K562 (cell line): ENCODE data around the gene CD274. TPM values are rescaled to one million over a fixed set of nuclear protein-coding genes. Genes with fewer than 3 reads are reported as not detected.
A peak's percentile ranks its signal among the peaks of the same experiment; 100 is the strongest.

Experiments used
- ATAC-seq: fragments of 200-7000 bp; cut with Tn5 transposase; 3 replicates; pipeline ENCODE4 v1.9.1; 2020; ENCODE audit warnings: moderate library complexity
- BruUV-seq: library from RNA; stranded (reverse); fragments of 400-500 nt; replicated peaks from 2 replicates; lab custom pipeline; 2021; lab: Mats Ljungman, UMichigan
- CTCF ChIA-PET: fragments of 300-600 bp; formaldehyde crosslinking; extraction: SDS; loops from one replicate; lab custom pipeline; 2021; ENCODE audit warnings: low intra/inter-chr PET ratio; lab: Yijun Ruan, JAX
- POLR2A ChIA-PET: fragments of 300-600, 350-650 bp; sonication (Branson Sonifier 250); formaldehyde crosslinking; extraction: SDS; loops from one replicate; lab custom pipeline; 2021; ENCODE audit warnings: antibody characterized with exemption, inconsistent platforms; lab: Yijun Ruan, JAX
- DNase-seq, 4 experiments: peaks; one replicate each; pipeline versions ENCODE4 v3.0.0 to v3.0.0-alpha.2; 2011 to 2018; ENCODE audit warnings: low spot score in 3 of 4, mixed read lengths in 3 of 4; ENCODE audit errors: extremely low read depth in 1 of 4
- FAIRE-seq: peaks from 2 replicates; lab custom pipeline; 2011; peaks lifted over from hg19 to GRCh38; lab: Jason Lieb, UNC
- H2AFZ ChIP-seq: 2 replicates; pipeline ENCODE4 v1.6.0; 2011; ENCODE audit warnings: low read depth, low read length, control low read depth, inconsistent platforms
- H3K27ac ChIP-seq: fragments of 200-600 bp; 3 replicates; pipeline ENCODE4 v1.8.0; 2011; ENCODE audit warnings: low read depth, mild to moderate bottlenecking, control low read depth, inconsistent platforms, low read length, moderate library complexity, mixed read lengths; ENCODE audit errors: extremely low read depth
- H3K27me3 ChIP-seq, 2 experiments: fragments of 300-600 bp in 1 of 2; 2 replicates in 1 of 2; 3 replicates in 1 of 2; pipeline versions ENCODE4 v1.6.0 to v1.8.0; 2011; ENCODE audit warnings: inconsistent platforms in 2 of 2, low read length in 2 of 2, mild to moderate bottlenecking in 1 of 2, mixed read lengths in 1 of 2, moderate library complexity in 1 of 2; ENCODE audit not compliant: control insufficient read depth in 2 of 2, insufficient read depth in 2 of 2
- H3K36me3 ChIP-seq: fragments of 300-600 bp; 3 replicates; pipeline ENCODE4 v1.8.0; 2011; ENCODE audit warnings: mild to moderate bottlenecking, low read length, inconsistent platforms; ENCODE audit not compliant: control insufficient read depth, insufficient read depth
- H3K4me1 ChIP-seq, 2 experiments: fragments of 200-600 bp in 1 of 2; replicated peaks in 1 of 2; 2 replicates in 1 of 2; 3 replicates in 1 of 2; pipeline versions ENCODE4 v1.5.1 to v1.8.0; 2011; ENCODE audit warnings: inconsistent platforms in 2 of 2, low read length in 2 of 2, mild to moderate bottlenecking in 1 of 2, mixed read lengths in 1 of 2, moderate library complexity in 1 of 2; ENCODE audit not compliant: control insufficient read depth in 2 of 2, insufficient read depth in 2 of 2
- H3K4me2 ChIP-seq: 2 replicates; pipeline ENCODE4 v1.6.1; 2011; ENCODE audit warnings: low read length, control low read depth, inconsistent platforms, mixed read lengths; ENCODE audit not compliant: insufficient read depth
- H3K4me3 ChIP-seq: fragments of 200-600 bp; sonication (generic), shearing (Covaris generic); 2 replicates; pipeline ENCODE4 v1.5.1; 2016; ENCODE audit warnings: control low read depth, inconsistent platforms
- H3K79me2 ChIP-seq: fragments of 200-600 bp; 3 replicates; pipeline ENCODE4 v1.8.0; 2011; ENCODE audit warnings: low read length, inconsistent platforms; ENCODE audit not compliant: control insufficient read depth, insufficient read depth
- H3K9ac ChIP-seq, 2 experiments: 2 replicates each; pipeline versions ENCODE4 v1.6.0 to v1.6.1; 2011; ENCODE audit warnings: low read depth in 2 of 2, low read length in 2 of 2, control low read depth in 1 of 2, inconsistent platforms in 1 of 2, mild to moderate bottlenecking in 1 of 2, mixed read lengths in 1 of 2; ENCODE audit not compliant: insufficient read depth in 1 of 2
- H3K9me1 ChIP-seq: one replicate; pipeline ENCODE4 v1.6.0; 2011; ENCODE audit warnings: inconsistent platforms, mild to moderate bottlenecking, low read length, moderate library complexity; ENCODE audit not compliant: control insufficient read depth, insufficient read depth
- H3K9me3 ChIP-seq: replicated peaks from 2 replicates; pipeline ENCODE4 v1.5.1; 2011; ENCODE audit warnings: low read depth, low read length, inconsistent platforms; ENCODE audit not compliant: control insufficient read depth, insufficient read depth
- H4K20me1 ChIP-seq: replicated peaks from 2 replicates; pipeline ENCODE4 v1.6.1; 2011; ENCODE audit warnings: low read length, inconsistent platforms, mixed read lengths; ENCODE audit not compliant: control insufficient read depth, insufficient read depth
- ARID1B ChIP-seq: fragments of 450-650 bp; IDR thresholded peaks from 2 replicates; pipeline ENCODE4 v1.6.1; 2016; ENCODE audit warnings: antibody characterized with exemption, mild to moderate bottlenecking, inconsistent platforms
- ATF3 ChIP-seq, 2 experiments: fragments of 450-650 bp in 1 of 2; sonication (generic) in 1 of 2; formaldehyde crosslinking in 1 of 2; IDR thresholded peaks in 1 of 2; conservative IDR thresholded peaks in 1 of 2; 2 replicates each; pipeline versions ENCODE4 v1.6.1 to v1.8.1; 2016 to 2023; ENCODE audit warnings: mild to moderate bottlenecking in 2 of 2, moderate library complexity in 2 of 2, inconsistent platforms in 1 of 2, missing genetic modification reagents in 1 of 2
- C11orf30 ChIP-seq: fragments of 450-650 bp; IDR thresholded peaks from 2 replicates; pipeline ENCODE4 v1.6.1; 2016; ENCODE audit warnings: low read depth, mild to moderate bottlenecking
- JUND ChIP-seq, 2 experiments: IDR thresholded peaks; 2 replicates in 1 of 2; 3 replicates in 1 of 2; pipeline ENCODE4 v1.6.1; 2011; ENCODE audit warnings: borderline replicate concordance in 2 of 2, low read depth in 2 of 2, low read length in 2 of 2, improper control_type of control experiment in 1 of 2, missing biosample characterization in 1 of 2, missing genetic modification characterization in 1 of 2, missing genetic modification reagents in 1 of 2
- MAFG ChIP-seq: fragments of 450-650 bp; conservative IDR thresholded peaks from 2 replicates; pipeline ENCODE4 v1.6.1; 2016; ENCODE audit warnings: missing genetic modification characterization, missing compliant biosample characterization
- TAF7 ChIP-seq: fragments of 450-650 bp; IDR thresholded peaks from 2 replicates; pipeline ENCODE4 v1.6.1; 2016; ENCODE audit warnings: missing genetic modification characterization, missing compliant biosample characterization
- TRIM25 ChIP-seq: fragments of 450-650 bp; IDR thresholded peaks from 2 replicates; pipeline ENCODE4 v1.7.0; 2016; ENCODE audit warnings: borderline replicate concordance
- ZNF316 ChIP-seq: fragments of 450-650 bp; IDR thresholded peaks from 2 replicates; pipeline ENCODE4 v1.6.1; 2016
- WGBS: fragments of 100-300 bp; shearing (Covaris generic); methylation state at CpG from one replicate; pipeline ENCODE4 v1.1.6; 2016; ENCODE audit warnings: low coverage, mixed read lengths; ENCODE audit not compliant: insufficient coverage; ENCODE audit errors: missing lambda C conversion rate; 5-methylcytosine and 5-hydroxymethylcytosine counted together
- in situ Hi-C: fragments of 300-500 bp; cut with MboI; formaldehyde crosslinking; loops from 4 replicates; pipeline ENCODE4 v1.15.0; 2018; ENCODE audit warnings: inconsistent platforms, mixed read lengths
- intact Hi-C: fragments of 100-400 bp; cut with micrococcal nuclease; formaldehyde crosslinking; loops from 2 replicates; pipeline ENCODE4 v1.14.2; 2022
- polyA plus RNA-seq, 8 experiments: library from polyadenylated mRNA; depleted of rRNA in 4 of 8; stranded (reverse) in 5 of 8; unstranded in 3 of 8; fragments of >200 nt; fragmentation: Nextera tagmentation in 2 of 8; fragmentation: Illumina TruSeq in 1 of 8; extraction: Ambion mirVana in 2 of 8; extraction: Trizol in 1 of 8; gene quantifications; 2 replicates each; pipeline versions ENCODE4 v1.2.1 to v1.2.3, GENCODE V29; 2011 to 2014; ENCODE audit warnings: inconsistent platforms in 1 of 8, missing spikeins in 1 of 8
- total RNA-seq, 7 experiments: library from RNA; depleted of rRNA in 6 of 7; stranded (reverse); fragments of >200 nt in 6 of 7; fragmentation: Illumina TruSeq in 2 of 7; extraction: Trizol in 2 of 7; gene quantifications; 2 replicates each; pipeline versions ENCODE4 v1.2.1 to v1.2.3, GENCODE V29; 2011 to 2021; ENCODE audit warnings: low replicate concordance in 1 of 7

CD274 gene
- total and polyA plus RNA-seq, 9 of the 15 experiments (the other 6 are each of a cell fraction or from before 2014, with no cell fraction given), result 0.07 to 0.51 (median 0.30) TPM; not detected in 1

- no peak overlapping the region for H2AFZ ChIP-seq
- DNase-seq, result no peak
- TF ChIP-seq TRIM25 (no peak), MAFG (tag) (peak; percentile 24; the same call in 1 of the 2 replicates), ARID1B (0 out of 2 replicates have a peak, but pooled peaks have one; percentile 14), TAF7 (tag) (no peak), C11orf30 (peak; percentile 48; the same call in 1 of the 2 replicates), ZNF316 (peak; percentile 46), JUND (IDR thresholded peaks at IDR 0.05; ENCODE audit: borderline replicate concordance, low read depth, low read length) (peak; percentile 21; the same call in 1 of the 2 replicates), JUND (tag; IDR thresholded peaks at IDR 0.05; ENCODE audit: borderline replicate concordance, low read depth, low read length) (peak; percentile 50; the same call in 1 of the 3 replicates), ATF3 (IDR thresholded peaks at IDR 0.05) (peak; percentile 55; the same call in 1 of the 2 replicates), ATF3 (CRISPR knock-in tag; conservative IDR thresholded peaks at IDR 0.05) (no peak)
- TF ChIP-seq, all 486 proteins: peak for 6
- no peak overlapping the region for H3K4me3 ChIP-seq
- in situ Hi-C loops, result no loop called here
- ChIA-PET CTCF (no interaction called here), POLR2A (no interaction called here)
- FAIRE-seq (no peak), ATAC-seq (no peak)
- H3K9me3 ChIP-seq, result no peaks in the 10 kb centered on the region
- no peak overlapping the region for H3K4me2 ChIP-seq
- no peaks in the 10 kb centered on the region for H3K9me1 ChIP-seq
- peaks cover 2 to 4% of the 10 kb centered on the region in 2 experiments; a peak in 2 of 5 replicates for H3K4me1 ChIP-seq
- no peaks in the 10 kb centered on the region for H3K27me3 ChIP-seq
- no peak overlapping the region for H3K9ac ChIP-seq
- no peaks in the 10 kb centered on the region for H4K20me1 ChIP-seq
- H3K36me3 ChIP-seq, result no peaks in the 10 kb centered on the region
- WGBS, result 29% methylated on average over 2 of the region's 2 CpGs
- no TSS peak for BruUV-seq
- H3K79me2 ChIP-seq, result no peaks in the 10 kb centered on the region
- no peak overlapping the region for H3K27ac ChIP-seq
- intact Hi-C loops, result loop anchor here (5.0 kb wide), 1 partner anchor 49 kb away; no protein-coding TSS in a partner anchor
These were observed 2.7 kb downstream of the CD274 start for GRCh38 chr9:5453004-5453403.
